H9 (cell line): ENCODE data around the gene SFRP2. TPM values are rescaled to one million over a fixed set of nuclear protein-coding genes. Genes with fewer than 3 reads are reported as not detected.

Experiments used
- DNase-seq: peaks from one replicate; pipeline ENCODE4 v3.0.0-alpha.2; 2017
- H2AFZ ChIP-seq: one replicate; pipeline ENCODE4 v1.6.1; 2013; ENCODE audit warnings: mild to moderate bottlenecking, low read length, control low read depth, moderate library complexity
- H2AK5ac ChIP-seq: 2 replicates; pipeline ENCODE4 v1.6.1; 2013; ENCODE audit warnings: low read length, control low read depth, mixed read lengths; ENCODE audit not compliant: insufficient read length
- H2BK120ac ChIP-seq: one replicate; pipeline ENCODE4 v1.6.1; 2013; ENCODE audit warnings: low read depth, mild to moderate bottlenecking, low read length, control low read depth, inconsistent platforms; ENCODE audit not compliant: poor library complexity, severe bottlenecking
- H2BK12ac ChIP-seq: 2 replicates; pipeline ENCODE4 v1.6.1; 2013; ENCODE audit warnings: low read length, control low read depth, mixed read lengths, low read depth; ENCODE audit not compliant: insufficient read length
- H2BK15ac ChIP-seq: 2 replicates; pipeline ENCODE4 v1.6.1; 2013; ENCODE audit warnings: low read depth, low read length, control low read depth
- H2BK20ac ChIP-seq: one replicate; pipeline ENCODE4 v1.6.1; 2013; ENCODE audit warnings: low read depth, mild to moderate bottlenecking, low read length, control low read depth, inconsistent platforms; ENCODE audit not compliant: poor library complexity, severe bottlenecking
- H2BK5ac ChIP-seq: 2 replicates; pipeline ENCODE4 v1.6.1; 2013; ENCODE audit warnings: low read length, control low read depth, mixed read lengths; ENCODE audit not compliant: insufficient read length
- H3K14ac ChIP-seq: 2 replicates; pipeline ENCODE4 v1.6.1; 2013; ENCODE audit warnings: low read length, control low read depth; ENCODE audit not compliant: insufficient read depth
- H3K18ac ChIP-seq: 2 replicates; pipeline ENCODE4 v1.6.1; 2013; ENCODE audit warnings: low read depth, mild to moderate bottlenecking, mixed read lengths, low read length, control low read depth; ENCODE audit not compliant: insufficient read length
- H3K23ac ChIP-seq: 2 replicates; pipeline ENCODE4 v1.6.1; 2013; ENCODE audit warnings: low read length, control low read depth, mixed read lengths, low read depth; ENCODE audit not compliant: insufficient read length
- H3K23me2 ChIP-seq: 2 replicates; pipeline ENCODE4 v1.6.1; 2013; ENCODE audit warnings: low read depth, mild to moderate bottlenecking, mixed read lengths, low read length, control low read depth; ENCODE audit not compliant: insufficient read length, poor library complexity, severe bottlenecking
- H3K27ac ChIP-seq: 2 replicates; pipeline ENCODE4 v1.5.1; 2013; ENCODE audit warnings: low read length, control low read depth, mixed read lengths, low read depth; ENCODE audit not compliant: insufficient read length
- H3K27me3 ChIP-seq: 2 replicates; pipeline ENCODE4 v1.6.1; 2013; ENCODE audit warnings: low read length, control low read depth, inconsistent platforms; ENCODE audit not compliant: insufficient read depth
- H3K4ac ChIP-seq: 2 replicates; pipeline ENCODE4 v1.6.1; 2013; ENCODE audit warnings: low read depth, mild to moderate bottlenecking, control low read depth, inconsistent platforms, low read length, moderate library complexity
- H3K4me1 ChIP-seq: 2 replicates; pipeline ENCODE4 v1.6.1; 2013; ENCODE audit warnings: low read length, control low read depth, inconsistent platforms; ENCODE audit not compliant: insufficient read depth
- H3K4me2 ChIP-seq: 2 replicates; pipeline ENCODE4 v1.6.1; 2013; ENCODE audit warnings: low read length, control low read depth, mixed read lengths; ENCODE audit not compliant: insufficient read length, insufficient read depth
- H3K56ac ChIP-seq: 2 replicates; pipeline ENCODE4 v1.6.1; 2013; ENCODE audit warnings: low read depth, mild to moderate bottlenecking, mixed read lengths, low read length, control low read depth; ENCODE audit not compliant: insufficient read length
- H3K79me1 ChIP-seq: 2 replicates; pipeline ENCODE4 v1.6.1; 2013; ENCODE audit warnings: low read depth, mild to moderate bottlenecking, moderate library complexity, low read length, control low read depth, inconsistent platforms; ENCODE audit not compliant: insufficient read depth, poor library complexity, severe bottlenecking
- H3K79me2 ChIP-seq: 2 replicates; pipeline ENCODE4 v1.6.1; 2013; ENCODE audit warnings: low read length, control low read depth, inconsistent platforms; ENCODE audit not compliant: insufficient read depth
- H3K9ac ChIP-seq: 2 replicates; pipeline ENCODE4 v1.6.1; 2013; ENCODE audit warnings: low read length, control low read depth, mixed read lengths; ENCODE audit not compliant: insufficient read length; ENCODE audit errors: extremely low read depth
- H3K9me3 ChIP-seq: one replicate; pipeline ENCODE4 v1.6.1; 2013; ENCODE audit warnings: low read depth, low read length, inconsistent platforms; ENCODE audit not compliant: control insufficient read depth
- H3T11ph ChIP-seq: one replicate; pipeline ENCODE4 v1.6.1; 2013; ENCODE audit warnings: mild to moderate bottlenecking, low read length, control low read depth, inconsistent platforms
- H4K20me1 ChIP-seq: one replicate; pipeline ENCODE4 v1.6.1; 2013; ENCODE audit not compliant: control insufficient read depth, insufficient read length, insufficient read depth
- H4K5ac ChIP-seq: 2 replicates; pipeline ENCODE4 v1.6.1; 2013; ENCODE audit warnings: low read depth, mild to moderate bottlenecking, mixed read lengths, low read length, control low read depth; ENCODE audit not compliant: insufficient read length
- H4K8ac ChIP-seq: replicated peaks from 2 replicates; pipeline ENCODE4 v1.6.1; 2013; ENCODE audit warnings: low read length, control low read depth, mixed read lengths, low read depth; ENCODE audit not compliant: insufficient read length
- H4K91ac ChIP-seq: 2 replicates; pipeline ENCODE4 v1.6.1; 2013; ENCODE audit warnings: low read depth, mild to moderate bottlenecking, moderate library complexity, mixed read lengths, low read length, control low read depth; ENCODE audit not compliant: insufficient read length
- H3K27ac Mint-ChIP-seq, 3 experiments: 2 replicates in 2 of 3; 3 replicates in 1 of 3; pipeline ENCODE4 v1.8.0; 2020 to 2021; ENCODE audit warnings: mixed read lengths in 3 of 3, mild to moderate bottlenecking in 1 of 3, moderate library complexity in 1 of 3
- H3K27me3 Mint-ChIP-seq: 2 replicates; pipeline ENCODE4 v1.8.0; 2021; ENCODE audit warnings: low read depth, mild to moderate bottlenecking, moderate library complexity, mixed read lengths
- H3K36me3 Mint-ChIP-seq, 3 experiments: 2 replicates in 2 of 3; 3 replicates in 1 of 3; pipeline ENCODE4 v1.8.0; 2020 to 2021; ENCODE audit warnings: low read depth in 3 of 3, mixed read lengths in 3 of 3; ENCODE audit not compliant: insufficient read depth in 1 of 3
- H3K4me1 Mint-ChIP-seq, 2 experiments: 2 replicates each; pipeline ENCODE4 v1.8.0; 2020; ENCODE audit warnings: mixed read lengths in 2 of 2
- H3K4me3 Mint-ChIP-seq, 2 experiments: 2 replicates in 1 of 2; 3 replicates in 1 of 2; pipeline ENCODE4 v1.8.0; 2020 to 2021; ENCODE audit warnings: mild to moderate bottlenecking in 2 of 2, mixed read lengths in 2 of 2, moderate library complexity in 1 of 2
- H3K9me3 Mint-ChIP-seq, 2 experiments: 2 replicates in 1 of 2; 3 replicates in 1 of 2; pipeline ENCODE4 v1.8.0; 2020; ENCODE audit warnings: mild to moderate bottlenecking in 2 of 2, mixed read lengths in 2 of 2, moderate library complexity in 1 of 2
- total RNA-seq: library from RNA; stranded (reverse); gene quantifications from 2 replicates; pipeline ENCODE4 v1.2.1, GENCODE V29; 2021
- TF ChIP-seq, protein P1 (sequence below): fragments of 200-600 bp; sonication (generic); conservative IDR thresholded peaks from 3 replicates; pipeline ENCODE4 v1.8.0; 2021; ENCODE audit warnings: antibody characterized with exemption, mild to moderate bottlenecking

Gene SFRP2
- total RNA-seq, 1 experiment from 2014 or later, result 156 TPM

DNA sequence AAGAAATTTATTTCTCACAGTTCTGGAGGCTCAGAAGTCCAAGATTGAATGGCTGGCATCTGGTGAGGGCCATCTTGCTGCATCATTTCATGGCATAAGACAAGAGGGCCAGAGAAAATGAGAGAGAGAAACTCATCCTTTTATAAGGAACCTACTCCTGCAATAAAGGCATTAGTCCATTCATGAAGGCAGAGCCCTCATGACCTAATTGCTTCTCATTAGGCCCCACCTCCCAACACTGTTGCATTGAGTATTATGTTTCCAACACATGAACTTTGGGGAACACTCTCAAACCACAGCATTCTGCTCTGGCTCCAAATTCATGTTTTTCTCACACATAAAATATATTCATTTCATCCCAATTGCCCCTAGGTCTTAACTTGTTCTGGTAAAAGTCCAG lies 43.2 kb downstream of the SFRP2 start:
- no peaks in the 10 kb centered on the region for H3K79me2 ChIP-seq
- H3K27ac ChIP-seq, result no peak overlapping the region
- H3K36me3 Mint-ChIP-seq, result peaks cover 8 to 18% (median 14%) of the 10 kb centered on the region in 3 experiments; a peak in 6 of 7 replicates
- no peak overlapping the region for H3K4me2 ChIP-seq
- no peak overlapping the region for H2BK15ac ChIP-seq
- H3T11ph ChIP-seq, result no peak overlapping the region
- peaks cover 2 to 8% of the 10 kb centered on the region in 2 experiments; a peak in 3 of 5 replicates for H3K9me3 Mint-ChIP-seq
- TF ChIP-seq, protein P1, sequence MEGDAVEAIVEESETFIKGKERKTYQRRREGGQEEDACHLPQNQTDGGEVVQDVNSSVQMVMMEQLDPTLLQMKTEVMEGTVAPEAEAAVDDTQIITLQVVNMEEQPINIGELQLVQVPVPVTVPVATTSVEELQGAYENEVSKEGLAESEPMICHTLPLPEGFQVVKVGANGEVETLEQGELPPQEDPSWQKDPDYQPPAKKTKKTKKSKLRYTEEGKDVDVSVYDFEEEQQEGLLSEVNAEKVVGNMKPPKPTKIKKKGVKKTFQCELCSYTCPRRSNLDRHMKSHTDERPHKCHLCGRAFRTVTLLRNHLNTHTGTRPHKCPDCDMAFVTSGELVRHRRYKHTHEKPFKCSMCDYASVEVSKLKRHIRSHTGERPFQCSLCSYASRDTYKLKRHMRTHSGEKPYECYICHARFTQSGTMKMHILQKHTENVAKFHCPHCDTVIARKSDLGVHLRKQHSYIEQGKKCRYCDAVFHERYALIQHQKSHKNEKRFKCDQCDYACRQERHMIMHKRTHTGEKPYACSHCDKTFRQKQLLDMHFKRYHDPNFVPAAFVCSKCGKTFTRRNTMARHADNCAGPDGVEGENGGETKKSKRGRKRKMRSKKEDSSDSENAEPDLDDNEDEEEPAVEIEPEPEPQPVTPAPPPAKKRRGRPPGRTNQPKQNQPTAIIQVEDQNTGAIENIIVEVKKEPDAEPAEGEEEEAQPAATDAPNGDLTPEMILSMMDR, result no peak
- H2BK120ac ChIP-seq, result no peak overlapping the region
- no peak overlapping the region for H3K18ac ChIP-seq
- no peak overlapping the region for H4K8ac ChIP-seq
- no peaks in the 10 kb centered on the region for H3K79me1 ChIP-seq
- H3K4me3 Mint-ChIP-seq, result no peak overlapping the region
- H2BK5ac ChIP-seq, result no peak overlapping the region
- no peaks in the 10 kb centered on the region for H3K27me3 Mint-ChIP-seq
- no peaks in the 10 kb centered on the region for H3K23me2 ChIP-seq
- H3K14ac ChIP-seq, result no peak overlapping the region
- H3K4ac ChIP-seq, result no peak overlapping the region
- H3K9ac ChIP-seq, result no peak overlapping the region
- H2AFZ ChIP-seq, result no peak overlapping the region
- H3K56ac ChIP-seq, result no peak overlapping the region
- H3K4me1 ChIP-seq, result no peaks in the 10 kb centered on the region
- H2BK12ac ChIP-seq, result no peak overlapping the region
- no peak overlapping the region for H2BK20ac ChIP-seq
- H3K27me3 ChIP-seq, result no peaks in the 10 kb centered on the region
- no peaks in the 10 kb centered on the region for H3K9me3 ChIP-seq
- H3K27ac Mint-ChIP-seq, result no peak overlapping the region
- no peak overlapping the region for H3K23ac ChIP-seq
- H3K4me1 Mint-ChIP-seq, result peaks cover 2 to 5% of the 10 kb centered on the region in 2 experiments; a peak in 1 of 4 replicates
- no peak overlapping the region for H2AK5ac ChIP-seq
- no peak overlapping the region for H4K91ac ChIP-seq
- H4K5ac ChIP-seq, result no peak overlapping the region
- H4K20me1 ChIP-seq, result no peaks in the 10 kb centered on the region
- DNase-seq, result no peak
